Measurements from ENCODE around the gene IL1RAPL2. TPM values are rescaled to one million over a fixed set of nuclear protein-coding genes. Genes with fewer than 3 reads are reported as not detected.

The IL1RAPL2 gene
- total RNA-seq, 1 donor from 2014 or later = not detected

DNA sequence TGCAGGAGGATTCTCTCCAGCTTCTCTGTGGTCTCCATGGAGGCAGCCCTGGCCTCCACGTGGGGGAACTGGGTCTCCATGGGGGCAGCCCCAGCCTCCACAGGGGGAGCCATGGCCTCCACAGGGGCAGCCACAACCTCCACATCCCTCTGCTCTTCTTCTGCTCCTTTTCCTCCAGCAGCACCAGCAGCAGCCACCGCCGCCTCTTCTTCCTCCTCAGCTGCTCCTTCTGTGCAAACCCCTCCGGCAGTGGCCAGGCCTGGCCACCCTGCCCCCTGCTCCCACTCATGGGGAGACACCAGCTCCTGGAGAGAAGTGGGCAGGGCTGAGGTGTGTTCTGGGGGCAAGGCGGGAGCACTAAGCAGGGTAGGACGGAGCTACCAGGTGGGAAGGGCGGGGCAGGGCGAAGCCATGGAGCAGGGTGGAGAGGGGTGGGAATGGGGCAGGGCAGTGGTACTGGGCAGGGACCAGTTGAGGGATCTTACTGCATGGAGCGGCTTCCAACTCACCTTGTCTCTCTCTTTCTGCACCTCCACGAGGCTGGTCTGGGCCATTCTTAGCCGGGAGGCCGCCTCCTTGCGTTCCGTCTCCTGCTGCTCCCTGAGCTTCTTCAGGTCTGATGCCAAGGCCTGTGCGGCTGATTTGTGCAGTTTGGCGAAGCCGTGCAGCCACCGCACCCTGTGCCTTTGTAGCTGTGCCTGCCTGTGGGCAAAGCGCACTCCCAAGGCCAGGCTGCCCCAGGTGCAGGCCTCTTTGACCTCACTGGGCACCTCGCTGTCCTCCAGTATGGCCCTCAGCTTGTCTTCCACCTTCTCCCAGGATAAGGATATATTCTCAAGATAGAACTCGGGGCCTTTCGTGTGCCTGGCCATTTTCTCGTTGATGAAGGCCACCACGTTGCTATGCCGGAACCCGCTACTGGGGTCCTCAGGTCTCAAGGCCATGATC is 653.7 kb downstream of the IL1RAPL2 start:
- H3K4me3 ChIP-seq (ENCODE audit: low read depth, low read length) = no peak overlapping the region
- no peaks in the 10 kb centered on the region for H3K36me3 ChIP-seq (ENCODE audit: control insufficient read depth, insufficient read depth, low read length)
- no peak for DNase-seq (ENCODE audit: low read depth)
- TF ChIP-seq, protein P1, sequence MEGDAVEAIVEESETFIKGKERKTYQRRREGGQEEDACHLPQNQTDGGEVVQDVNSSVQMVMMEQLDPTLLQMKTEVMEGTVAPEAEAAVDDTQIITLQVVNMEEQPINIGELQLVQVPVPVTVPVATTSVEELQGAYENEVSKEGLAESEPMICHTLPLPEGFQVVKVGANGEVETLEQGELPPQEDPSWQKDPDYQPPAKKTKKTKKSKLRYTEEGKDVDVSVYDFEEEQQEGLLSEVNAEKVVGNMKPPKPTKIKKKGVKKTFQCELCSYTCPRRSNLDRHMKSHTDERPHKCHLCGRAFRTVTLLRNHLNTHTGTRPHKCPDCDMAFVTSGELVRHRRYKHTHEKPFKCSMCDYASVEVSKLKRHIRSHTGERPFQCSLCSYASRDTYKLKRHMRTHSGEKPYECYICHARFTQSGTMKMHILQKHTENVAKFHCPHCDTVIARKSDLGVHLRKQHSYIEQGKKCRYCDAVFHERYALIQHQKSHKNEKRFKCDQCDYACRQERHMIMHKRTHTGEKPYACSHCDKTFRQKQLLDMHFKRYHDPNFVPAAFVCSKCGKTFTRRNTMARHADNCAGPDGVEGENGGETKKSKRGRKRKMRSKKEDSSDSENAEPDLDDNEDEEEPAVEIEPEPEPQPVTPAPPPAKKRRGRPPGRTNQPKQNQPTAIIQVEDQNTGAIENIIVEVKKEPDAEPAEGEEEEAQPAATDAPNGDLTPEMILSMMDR (IDR thresholded peaks at IDR 0.05; ENCODE audit: insufficient read depth, low read length, poor library complexity, severe bottlenecking) = no peak
- H3K27me3 ChIP-seq (ENCODE audit: control insufficient read depth, insufficient read depth, low read length) = no peaks in the 10 kb centered on the region

DNA sequence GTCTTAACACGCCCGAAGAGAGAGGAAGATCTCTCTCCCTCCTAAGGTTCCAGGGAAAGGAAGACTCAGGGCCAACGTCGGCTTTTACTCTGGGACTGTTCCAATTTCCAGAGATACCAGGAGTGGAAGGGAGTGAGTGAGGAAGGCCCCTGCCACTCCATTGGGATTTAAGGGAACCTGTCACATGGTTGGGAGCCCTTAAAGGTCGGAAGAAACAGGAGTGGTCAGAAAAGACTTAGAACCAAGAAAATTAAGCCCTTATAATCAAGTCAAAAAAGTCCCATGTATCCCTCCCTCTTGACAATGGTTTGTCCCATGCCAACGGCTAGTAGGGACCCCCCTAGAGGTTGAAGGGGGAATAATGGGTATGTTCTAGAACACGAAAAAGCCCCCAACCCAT is 654.6 kb downstream of the IL1RAPL2 start, which contains the start of gene TEX13A:
Gene TEX13A (minus strand): TSS at position 59 of the 400 bp plus-strand sequence. CDS start 297 bp downstream, outside the sequence.
- Histone ChIP-seq H3K27me3 (ENCODE audit: control insufficient read depth, insufficient read depth, low read length) (no peaks in the 10 kb centered on the region), H3K36me3 (ENCODE audit: control insufficient read depth, insufficient read depth, low read length) (no peaks in the 10 kb centered on the region), H3K4me3 (ENCODE audit: low read depth, low read length) (no peak within 1 kb of the TSS)
- TF ChIP-seq, protein P1 (IDR thresholded peaks at IDR 0.05; ENCODE audit: insufficient read depth, low read length, poor library complexity, severe bottlenecking) = no peak
- DNase-seq (ENCODE audit: low read depth) = no peak

DNA sequence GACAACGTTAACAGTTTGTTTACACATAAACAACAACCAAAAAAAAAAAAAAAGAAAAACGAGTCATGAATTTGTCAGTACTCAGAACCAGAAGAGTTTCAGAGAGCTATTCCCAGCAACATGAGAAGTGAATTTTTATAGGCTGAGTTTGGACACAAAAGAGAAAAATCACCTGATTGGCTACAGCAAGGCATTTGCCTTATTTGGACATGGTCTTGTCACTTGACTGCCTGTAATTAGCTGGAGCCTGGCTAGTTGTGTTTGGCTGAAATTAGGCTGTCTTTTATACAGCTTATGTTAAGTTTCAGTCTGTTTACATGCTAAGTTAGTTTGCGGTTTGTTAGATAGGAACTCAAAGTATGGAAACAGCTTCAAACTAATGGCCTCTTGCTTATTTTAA is 655.4 kb downstream of the IL1RAPL2 start:
- H3K27me3 ChIP-seq (ENCODE audit: control insufficient read depth, insufficient read depth, low read length) = no peaks in the 10 kb centered on the region
- no peak for DNase-seq (ENCODE audit: low read depth)
- no peak overlapping the region for H3K4me3 ChIP-seq (ENCODE audit: low read depth, low read length)
- no peaks in the 10 kb centered on the region for H3K36me3 ChIP-seq (ENCODE audit: control insufficient read depth, insufficient read depth, low read length)
- TF ChIP-seq, protein P1 (IDR thresholded peaks at IDR 0.05; ENCODE audit: insufficient read depth, low read length, poor library complexity, severe bottlenecking) = no peak

DNA sequence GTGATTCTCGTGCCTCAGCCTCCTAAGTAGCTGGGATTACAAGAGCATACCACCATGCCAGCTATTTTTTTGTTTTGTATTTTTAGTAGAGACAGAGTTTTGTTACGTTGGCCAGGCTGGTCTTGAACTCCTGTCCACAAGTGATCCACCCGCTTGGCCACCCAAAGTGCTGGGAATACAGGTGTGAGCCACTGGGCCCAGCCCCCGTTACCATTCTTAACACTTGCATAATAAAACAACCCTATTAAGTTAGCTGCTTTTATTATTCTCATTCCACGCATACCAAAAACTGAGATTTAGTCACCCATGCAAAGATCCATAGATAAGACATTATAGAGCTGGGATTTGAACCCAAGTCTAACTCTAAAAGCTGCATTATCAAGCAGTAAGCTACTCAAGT is 660.5 kb downstream of the IL1RAPL2 start:
- Histone ChIP-seq H3K27me3 (ENCODE audit: control insufficient read depth, insufficient read depth, low read length) (no peaks in the 10 kb centered on the region), H3K4me3 (ENCODE audit: low read depth, low read length) (no peak overlapping the region), H3K36me3 (ENCODE audit: control insufficient read depth, insufficient read depth, low read length) (no peaks in the 10 kb centered on the region)
- TF ChIP-seq, protein P1 (IDR thresholded peaks at IDR 0.05; ENCODE audit: insufficient read depth, low read length, poor library complexity, severe bottlenecking) = no peak
- DNase-seq (ENCODE audit: low read depth) = no peak

DNA sequence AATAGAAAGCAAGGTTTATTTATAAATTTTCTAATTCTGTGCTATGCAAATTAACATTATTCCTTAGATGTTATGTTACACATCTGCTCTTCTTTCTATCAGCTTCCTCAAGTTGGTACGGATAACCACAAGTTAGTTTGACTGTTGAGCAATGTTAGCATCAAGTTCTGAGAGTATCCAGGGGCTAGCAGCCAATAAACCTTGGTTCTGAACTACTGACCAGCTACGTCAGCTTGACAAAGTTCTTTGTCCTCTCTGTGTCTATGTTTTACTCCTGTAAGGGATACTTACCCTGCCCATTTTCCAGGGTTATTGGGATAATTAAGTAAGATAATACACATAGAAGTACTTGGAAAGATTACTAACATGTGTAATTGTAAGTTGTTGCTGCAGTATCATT is 662.6 kb downstream of the IL1RAPL2 start:
- DNase-seq (ENCODE audit: low read depth) = no peak
- no peaks in the 10 kb centered on the region for H3K27me3 ChIP-seq (ENCODE audit: control insufficient read depth, insufficient read depth, low read length)
- TF ChIP-seq, protein P1 (IDR thresholded peaks at IDR 0.05; ENCODE audit: insufficient read depth, low read length, poor library complexity, severe bottlenecking) = no peak
- H3K36me3 ChIP-seq (ENCODE audit: control insufficient read depth, insufficient read depth, low read length) = no peaks in the 10 kb centered on the region
- H3K4me3 ChIP-seq (ENCODE audit: low read depth, low read length) = no peak overlapping the region

Data from kidney epithelial cell (primary cell).